Right ventricle myocardium superior (tissue), 1 donor: ENCODE measurements around the gene ANKS6. TPM values are rescaled to one million over a fixed set of nuclear protein-coding genes. Genes with fewer than 3 reads are reported as not detected.

Source experiments
- ATAC-seq: fragments of 200-7000 bp; cut with Tn5 transposase; one replicate; pipeline ENCODE4 v1.9.1; 2020; ENCODE audit warnings: mild to moderate bottlenecking; ENCODE audit not compliant: poor library complexity
- DNase-seq: peaks from one replicate; pipeline ENCODE4 v3.0.0-alpha.2; 2020
- intact Hi-C: fragments of 100-400 bp; cut with DNase I; formaldehyde crosslinking; loops from one replicate; pipeline ENCODE4 v1.11.2; 2022
- long read RNA-seq: library from polyadenylated mRNA; unstranded; transcript quantifications from one replicate; pipeline ENCODE4 v2.0.0, GENCODE V29; 2021
- total RNA-seq: library from RNA; stranded (reverse); fragmentation: NEBNext Ultra II Directional; extraction: Animal tissue kit (Norgen Biotek cat#: 25700); gene quantifications from one replicate; pipeline ENCODE4 v1.2.1, GENCODE V29; 2021
- donor health status: DM: no; HTN: yes; CAD: no; lungs with severe emphysema.

The ANKS6 gene
- total RNA-seq: 3.0 TPM
- long read RNA-seq, partial matches to known transcripts: 2 of 8 reads
- long read RNA-seq, other reads (novel, unspliced or antisense): 6 of 8 reads

DNA sequence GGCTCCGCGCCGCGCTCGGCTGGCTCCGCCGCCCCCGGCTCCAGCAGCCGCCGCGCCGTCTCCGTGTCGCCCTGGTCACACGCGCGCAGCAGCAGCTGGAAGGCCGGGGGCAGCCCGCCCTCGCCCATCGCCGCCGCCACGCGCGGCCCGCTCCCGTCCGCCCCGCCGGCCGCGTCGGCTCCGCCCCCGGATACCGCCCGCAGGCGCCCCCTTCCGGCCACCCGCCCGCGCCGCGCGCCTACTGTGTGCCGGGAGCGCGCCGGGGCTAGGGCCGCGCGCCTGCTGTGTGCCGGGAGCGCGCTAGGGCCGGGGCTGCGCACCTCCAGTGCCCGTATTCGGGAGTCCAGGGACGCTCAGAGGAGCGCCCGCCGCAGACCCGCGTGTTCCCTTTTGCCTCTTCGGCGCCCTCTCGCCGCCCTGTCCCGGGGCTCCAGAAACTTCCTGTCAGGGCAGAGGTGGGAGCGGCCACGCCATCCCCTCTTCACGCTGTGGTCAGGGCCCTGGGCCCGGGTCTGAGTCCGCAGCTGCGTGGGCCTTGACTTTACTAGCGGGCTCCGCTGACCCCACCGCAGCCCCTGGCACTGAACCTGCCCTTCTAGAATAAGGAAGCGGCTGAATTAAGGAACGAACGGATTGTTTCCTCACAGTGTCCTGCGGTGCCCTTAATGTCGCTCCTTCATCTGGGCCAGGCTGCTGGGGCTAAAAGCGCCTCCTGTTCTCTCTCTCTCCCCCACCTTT is at the start of gene ANKS6:
TSS of gene ANKS6 (minus strand) at position 192 of the 738 bp plus-strand sequence. CDS start at position 128, 64 bp downstream.
- DNase-seq (peak; percentile 90), ATAC-seq (peak; percentile 97)
- intact Hi-C loops: no loop called here

- DNase-seq: no peak
- ATAC-seq: no peak
- intact Hi-C loops: loop anchor here (5.0 kb wide), 2 partner anchors 166 to 296 kb away; no protein-coding TSS in a partner anchor
These were observed 49.7 kb upstream of the ANKS6 start for GRCh38 chr9:98846081-98846480.

DNA sequence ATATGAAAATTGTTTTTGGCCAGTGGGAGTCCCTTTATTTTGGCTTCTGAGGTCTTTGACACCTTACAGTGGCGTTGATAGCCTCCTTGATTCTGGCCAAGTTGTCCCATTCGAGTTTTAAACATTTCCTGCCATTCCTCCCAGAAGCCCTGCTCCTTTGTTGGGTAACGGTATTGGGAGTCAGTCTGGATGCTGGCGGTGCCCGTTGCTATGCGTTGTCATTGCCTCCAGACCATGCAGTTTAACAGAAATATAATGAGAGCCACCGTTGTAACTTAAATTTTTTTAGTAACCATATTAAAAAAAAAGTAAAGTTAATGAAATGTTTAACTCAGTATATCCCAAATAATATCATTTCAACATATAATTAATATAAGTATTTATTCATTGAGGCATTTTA is 46.2 kb upstream of the ANKS6 start:
- ATAC-seq (no peak), DNase-seq (no peak)
- intact Hi-C loops: no loop called here

DNA sequence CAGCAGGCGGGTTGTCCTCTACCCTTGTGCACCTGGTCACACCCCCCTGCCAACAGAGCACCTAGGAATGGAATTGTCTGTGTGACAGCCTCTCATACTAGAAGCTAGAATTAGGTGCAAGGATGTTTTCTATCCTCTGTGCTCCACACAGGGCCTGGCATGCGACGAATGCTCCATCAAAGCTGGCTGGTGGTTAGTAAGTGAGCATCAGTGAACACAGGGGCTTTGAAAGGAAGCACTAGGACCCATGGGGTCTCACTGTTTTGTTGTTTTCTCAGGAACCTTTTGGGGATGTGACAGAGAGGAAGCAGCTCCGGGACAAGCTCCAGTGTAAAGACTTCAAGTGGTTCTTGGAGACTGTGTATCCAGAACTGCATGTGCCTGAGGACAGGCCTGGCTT is 43.4 kb upstream of the ANKS6 start:
- no peak for ATAC-seq
- DNase-seq: no peak
- intact Hi-C loops: no loop called here

- intact Hi-C loops: no loop called here
- no peak for DNase-seq
- peak; percentile 28 for ATAC-seq
These were observed 42.7 kb upstream of the ANKS6 start for GRCh38 chr9:98838868-98839565.

DNA sequence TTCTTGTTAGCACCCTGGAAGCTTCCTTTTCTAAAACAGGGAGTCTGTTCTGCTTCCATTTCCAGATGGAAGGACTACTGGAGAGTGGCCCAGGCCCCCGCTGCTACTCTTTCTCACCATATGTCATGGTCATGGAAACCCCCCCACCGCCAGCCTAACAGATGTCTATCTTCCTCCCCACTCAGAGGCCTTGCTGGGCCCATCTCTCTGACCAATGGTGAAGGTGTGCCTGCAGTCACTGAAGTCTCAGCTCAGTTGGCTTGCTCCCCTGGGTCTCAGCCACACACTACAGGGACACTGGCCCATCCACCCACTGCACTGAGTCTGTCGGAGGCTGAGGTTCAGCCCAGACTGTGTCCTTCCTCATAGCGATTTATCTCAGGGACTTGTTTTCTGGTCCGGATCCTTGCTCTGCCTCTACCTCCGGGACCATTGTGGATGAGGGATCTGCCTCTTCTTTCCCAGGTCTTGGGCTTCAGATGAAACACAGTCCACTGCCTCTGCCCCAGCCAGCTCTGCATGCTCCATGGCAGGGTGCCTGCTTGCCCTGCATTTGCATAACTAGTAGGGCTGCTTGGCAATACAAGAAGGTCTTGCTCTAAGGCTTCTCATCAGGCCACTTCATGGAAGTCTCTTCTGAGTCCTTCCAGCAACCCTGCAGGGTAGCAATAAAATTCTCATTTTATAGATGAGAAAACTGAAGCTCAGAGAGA is 42.0 kb upstream of the ANKS6 start:
- DNase-seq: no peak
- peak; percentile 36 for ATAC-seq

GRCh38 chr9:98837516-98837915 is 41.2 kb upstream of the ANKS6 start:
- intact Hi-C loops: no loop called here
- ATAC-seq: no peak
- DNase-seq: no peak

More for the DNA sequence above, 42.0 kb upstream of the ANKS6 start:
- intact Hi-C loops: no loop called here

DNA sequence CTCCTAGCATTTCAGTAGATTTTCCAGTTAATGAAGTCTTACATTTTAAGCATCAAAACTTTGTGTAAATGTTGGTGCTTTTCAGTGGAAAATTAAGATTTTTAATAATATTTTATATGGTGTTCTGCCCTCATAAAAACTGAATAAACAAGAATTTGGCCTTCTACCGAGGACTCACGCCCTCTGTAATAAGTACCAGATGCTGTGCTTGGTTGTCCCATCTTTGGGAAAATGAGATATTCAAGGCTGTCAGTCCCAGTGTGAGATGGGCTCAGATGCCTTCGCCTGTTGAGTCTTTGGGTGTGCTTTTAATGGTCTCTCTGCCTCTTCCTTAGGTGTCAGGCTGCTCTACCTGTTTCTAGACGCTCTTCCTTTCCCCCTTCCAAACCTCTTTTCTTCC is 39.9 kb upstream of the ANKS6 start:
- DNase-seq (no peak), ATAC-seq (no peak)
- intact Hi-C loops: no loop called here

DNA sequence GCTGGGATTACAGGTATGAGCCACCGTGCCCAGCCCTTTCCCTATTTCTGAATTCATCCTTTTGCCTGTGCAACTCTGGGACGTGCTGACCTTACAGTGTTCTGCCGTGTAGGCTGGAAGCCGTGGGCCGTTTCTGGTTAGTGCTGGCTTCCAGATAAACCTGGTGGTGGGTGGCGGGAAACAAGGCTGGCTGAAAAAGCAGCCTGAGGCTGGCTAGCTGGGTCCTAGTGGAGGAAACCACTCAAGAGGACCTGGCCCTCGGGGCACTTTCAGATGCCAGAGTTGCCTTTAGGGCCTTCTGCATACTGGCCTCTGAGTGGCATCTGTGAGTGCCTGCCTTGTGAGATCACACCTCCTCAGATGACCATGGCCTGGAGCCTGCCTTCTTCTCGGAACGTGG is 38.0 kb upstream of the ANKS6 start:
- DNase-seq (no peak), ATAC-seq (no peak)
- intact Hi-C loops: no loop called here

- DNase-seq (peak; percentile 53), ATAC-seq (peak; percentile 64)
- intact Hi-C loops: no loop called here
These were observed 37.0 kb upstream of the ANKS6 start for GRCh38 chr9:98833090-98833956.

- DNase-seq (no peak), ATAC-seq (no peak)
- intact Hi-C loops: no loop called here
These were observed 36.4 kb upstream of the ANKS6 start for GRCh38 chr9:98832768-98833089.

- intact Hi-C loops: no loop called here
- no peak for DNase-seq
- no peak for ATAC-seq
These were observed 35.3 kb upstream of the ANKS6 start for GRCh38 chr9:98831696-98832095.

- DNase-seq (no peak), ATAC-seq (no peak)
- intact Hi-C loops: no loop called here
These were observed 34.2 kb upstream of the ANKS6 start for GRCh38 chr9:98830554-98830953.

DNA sequence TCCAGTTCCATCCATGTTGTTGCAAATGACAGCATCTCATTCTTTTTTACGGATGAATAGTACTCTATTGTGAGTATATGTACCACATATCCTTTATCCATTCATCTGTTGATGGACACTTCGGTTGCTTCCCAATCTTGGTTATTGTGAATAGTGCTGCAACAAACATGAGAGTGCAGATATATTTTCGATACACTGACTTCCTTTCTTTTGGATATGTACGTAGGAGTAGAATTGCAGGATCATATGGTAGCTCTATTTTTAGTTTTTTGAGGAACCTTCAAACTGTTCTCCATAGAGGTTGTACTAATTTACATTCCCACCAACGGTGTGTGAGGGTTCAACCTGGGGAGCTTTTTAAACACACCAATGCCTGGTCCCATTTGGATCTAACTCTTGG is 33.4 kb upstream of the ANKS6 start:
- intact Hi-C loops: no loop called here
- DNase-seq (no peak), ATAC-seq (no peak)

DNA sequence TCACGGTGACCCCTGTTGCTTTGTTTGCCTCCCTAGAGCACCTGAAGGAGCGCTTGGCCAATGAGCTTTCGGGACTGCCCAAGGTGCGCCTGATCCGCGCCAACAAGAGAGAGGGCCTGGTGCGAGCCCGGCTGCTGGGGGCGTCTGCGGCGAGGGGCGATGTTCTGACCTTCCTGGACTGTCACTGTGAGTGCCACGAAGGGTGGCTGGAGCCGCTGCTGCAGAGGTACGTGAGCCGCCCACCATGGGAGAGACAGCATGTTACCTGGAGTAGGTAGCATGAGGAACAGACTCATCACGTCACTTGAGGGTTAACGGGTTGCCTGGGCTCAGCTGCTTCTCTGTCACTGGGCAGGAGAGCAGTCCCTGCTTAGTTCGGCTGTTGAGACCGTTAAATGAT is 30.4 kb upstream of the ANKS6 start:
- no peak for ATAC-seq

GRCh38 chr9:98825414-98825813 is 29.1 kb upstream of the ANKS6 start:
- no peak for ATAC-seq
- intact Hi-C loops: no loop called here
- DNase-seq: no peak

More for the DNA sequence above, 30.4 kb upstream of the ANKS6 start:
- intact Hi-C loops: no loop called here
- DNase-seq: no peak

GRCh38 chr9:98823666-98824334 is 27.4 kb upstream of the ANKS6 start:
- DNase-seq (no peak), ATAC-seq (no peak)
- intact Hi-C loops: no loop called here

DNA sequence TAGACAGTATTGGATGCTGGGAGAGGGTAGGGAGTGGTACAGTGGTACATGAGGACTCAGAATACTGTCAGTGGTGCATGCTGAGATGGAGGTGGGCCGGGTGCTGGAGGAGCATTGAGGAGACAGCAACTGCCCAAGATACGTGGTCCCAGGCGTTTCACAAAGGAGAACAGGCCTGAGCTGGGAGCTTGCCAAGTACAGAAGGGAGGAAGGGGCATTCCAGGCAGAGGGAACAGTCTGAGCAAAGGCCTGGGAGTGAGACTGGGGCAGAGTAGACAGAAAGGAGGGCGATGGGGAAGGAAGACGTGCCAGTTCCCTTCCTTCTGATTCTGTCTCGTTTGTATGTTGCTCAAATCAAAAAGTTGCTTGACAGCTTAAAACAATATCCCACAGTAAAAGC is 26.3 kb upstream of the ANKS6 start:
- no peak for ATAC-seq
- intact Hi-C loops: no loop called here

More for the DNA sequence above, 26.3 kb upstream of the ANKS6 start:
- no peak for DNase-seq
